GM10266 (cell line): ENCODE measurements around the gene CPNE2.

Experiments used
- DNase-seq: peaks from one replicate; pipeline ENCODE4 v3.0.0; 2012; ENCODE audit errors: extremely low spot score
- CTCF ChIP-seq: IDR thresholded peaks from 2 replicates; pipeline ENCODE4 v1.5.1; 2012; ENCODE audit warnings: mild to moderate bottlenecking, low read depth; ENCODE audit not compliant: control insufficient read depth, insufficient read depth; ENCODE audit errors: missing control alignments

The CPNE2 gene

GRCh38 chr16:57127836-57128235 is 35.5 kb downstream of the CPNE2 start:
- no peak for DNase-seq
- TF ChIP-seq CTCF: no peak

DNA sequence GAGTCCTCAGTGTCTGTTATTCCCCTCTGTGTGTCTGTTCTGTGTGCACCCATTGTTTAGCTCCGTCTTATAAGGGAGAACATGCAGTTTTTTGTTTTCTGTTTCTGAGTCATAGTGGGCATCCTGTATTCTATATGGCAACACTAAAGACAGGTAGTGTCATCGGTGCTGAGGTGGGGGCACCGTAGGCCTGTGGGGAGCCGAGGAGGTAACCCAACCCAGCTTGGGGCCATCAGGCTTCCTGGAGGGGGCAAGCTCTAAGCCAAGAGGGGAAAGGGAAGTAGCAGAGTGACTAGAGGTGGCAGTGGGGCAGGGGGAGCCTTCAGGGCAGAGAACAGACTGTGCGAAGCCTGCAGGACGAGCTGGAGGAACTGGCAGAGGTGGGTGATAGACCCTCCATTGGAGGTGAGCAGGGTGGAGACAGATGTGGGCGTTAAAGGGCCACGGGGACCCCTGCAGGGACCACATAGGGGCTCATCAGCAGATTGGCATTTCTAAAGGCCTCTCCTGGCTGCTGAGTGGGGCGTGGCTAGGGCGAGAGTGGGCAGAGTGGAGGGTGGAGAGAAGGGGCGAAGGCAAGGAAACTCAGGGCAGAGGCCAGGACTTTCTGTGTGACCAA is 36.5 kb downstream of the CPNE2 start:
- no peak for TF ChIP-seq CTCF
- DNase-seq: no peak

- no peak for DNase-seq
- no peak for TF ChIP-seq CTCF
Measured at GRCh38 chr16:57130950-57131321, 38.6 kb downstream of the CPNE2 start.

- DNase-seq: no peak
- TF ChIP-seq CTCF: no peak
Measured at GRCh38 chr16:57131351-57131970, 39.1 kb downstream of the CPNE2 start.

DNA sequence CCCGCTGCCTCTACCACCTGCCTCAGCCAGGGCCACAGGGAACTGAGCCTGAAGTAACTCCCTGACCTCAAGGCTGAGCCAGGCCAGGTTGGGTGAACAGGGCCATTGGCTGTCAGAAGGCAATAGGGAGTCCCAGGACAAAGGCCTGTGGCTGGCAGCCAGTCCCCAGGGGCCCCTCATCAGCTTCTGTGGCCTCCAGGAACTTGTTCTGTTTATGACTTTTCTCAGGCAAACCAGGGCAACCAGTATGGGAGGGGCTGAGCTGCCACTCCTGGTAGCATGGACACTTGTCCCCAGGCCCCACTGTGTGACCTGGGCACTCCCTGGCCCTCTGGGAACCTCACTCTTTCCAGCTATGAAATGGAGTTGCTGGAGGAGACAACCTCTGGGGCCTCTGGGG is 40.1 kb downstream of the CPNE2 start:
- DNase-seq: no peak

GRCh38 chr16:57133031-57133430 is 40.6 kb downstream of the CPNE2 start:
- no peak for DNase-seq
- no peak for TF ChIP-seq CTCF

More for the DNA sequence above, 40.1 kb downstream of the CPNE2 start:
- no peak for TF ChIP-seq CTCF

DNA sequence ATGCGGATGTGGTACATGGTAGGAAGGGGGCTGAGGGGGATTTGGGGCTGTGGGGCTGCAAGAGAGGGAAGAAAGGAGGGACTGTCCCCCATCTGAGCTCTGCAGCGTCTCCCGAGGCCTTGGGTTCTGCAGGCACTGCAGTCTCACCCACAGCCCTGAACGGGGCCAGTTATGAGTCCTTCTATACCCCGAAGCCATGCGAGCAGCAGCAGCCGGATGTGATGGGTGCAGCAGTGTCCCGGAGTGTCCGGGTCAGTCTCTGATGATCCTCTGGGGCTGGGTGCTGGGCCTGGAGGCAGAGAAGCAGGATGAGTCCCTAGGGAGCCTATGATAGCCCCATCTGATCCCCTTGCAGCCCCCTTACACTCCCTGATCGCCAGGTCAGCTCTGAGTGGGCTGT is 41.5 kb downstream of the CPNE2 start:
- TF ChIP-seq CTCF: no peak
- DNase-seq: no peak
